Keratinocyte (primary cell): ENCODE data around the gene BEGAIN. TPM values are rescaled to one million over a fixed set of nuclear protein-coding genes. Genes with fewer than 3 reads are reported as not detected.

Source experiments
- DNase-seq: peaks from one replicate; pipeline ENCODE4 v3.0.0-alpha.2; 2011; ENCODE audit warnings: low read depth, missing footprints, low spot score
- FAIRE-seq: peaks from 2 replicates; lab custom pipeline; 2011; peaks lifted over from hg19 to GRCh38; lab: Jason Lieb, UNC
- H2AFZ ChIP-seq: 2 replicates; pipeline ENCODE4 v1.6.0; 2012; ENCODE audit warnings: low read length, control low read depth, inconsistent platforms; ENCODE audit not compliant: control insufficient read depth
- H3K27ac ChIP-seq: 2 replicates; pipeline ENCODE4 v1.5.1; 2011; ENCODE audit warnings: low read length; ENCODE audit not compliant: control insufficient read depth, insufficient read depth
- H3K27me3 ChIP-seq: 3 replicates; pipeline ENCODE4 v1.6.0; 2011; ENCODE audit warnings: low read length; ENCODE audit not compliant: control insufficient read depth, insufficient read depth; ENCODE audit errors: extremely low read depth
- H3K36me3 ChIP-seq, 2 experiments: 2 replicates in 1 of 2; 3 replicates in 1 of 2; pipeline ENCODE4 v1.5.1; 2011; ENCODE audit warnings: low read length in 2 of 2, mild to moderate bottlenecking in 1 of 2; ENCODE audit not compliant: control insufficient read depth in 2 of 2, insufficient read depth in 2 of 2; ENCODE audit errors: extremely low read depth in 1 of 2
- H3K4me1 ChIP-seq: 3 replicates; pipeline ENCODE4 v1.5.1; 2011; ENCODE audit warnings: low read length; ENCODE audit not compliant: control insufficient read depth, insufficient read depth; ENCODE audit errors: extremely low read depth
- H3K4me2 ChIP-seq: 3 replicates; pipeline ENCODE4 v1.6.0; 2011; ENCODE audit warnings: low read depth, low read length; ENCODE audit not compliant: control insufficient read depth, insufficient read depth; ENCODE audit errors: extremely low read depth
- H3K4me3 ChIP-seq, 3 experiments: fragments of 200-600 bp in 1 of 3; sonication (generic) in 1 of 3; 2 replicates in 2 of 3; 3 replicates in 1 of 3; pipeline ENCODE4 v1.5.1; 2011 to 2016; ENCODE audit warnings: low read length in 3 of 3, mild to moderate bottlenecking in 3 of 3, control low read depth in 2 of 3, inconsistent platforms in 1 of 3, low read depth in 1 of 3, mixed read lengths in 1 of 3, mixed run types in 1 of 3, moderate library complexity in 1 of 3; ENCODE audit not compliant: control insufficient read depth in 2 of 3, insufficient read depth in 2 of 3; ENCODE audit errors: extremely low read depth in 1 of 3
- H3K79me2 ChIP-seq: 2 replicates; pipeline ENCODE4 v1.6.0; 2012; ENCODE audit warnings: low read length; ENCODE audit not compliant: control insufficient read depth, insufficient read depth
- H3K9ac ChIP-seq: 3 replicates; pipeline ENCODE4 v1.6.0; 2011; ENCODE audit warnings: low read length; ENCODE audit not compliant: control insufficient read depth, insufficient read depth; ENCODE audit errors: extremely low read depth
- H3K9me1 ChIP-seq: 3 replicates; pipeline ENCODE4 v1.6.0; 2011; ENCODE audit warnings: low read length; ENCODE audit not compliant: control insufficient read depth, insufficient read depth; ENCODE audit errors: extremely low read depth
- H3K9me3 ChIP-seq: 2 replicates; pipeline ENCODE4 v1.5.1; 2012; ENCODE audit warnings: low read depth, low read length; ENCODE audit not compliant: control insufficient read depth
- H4K20me1 ChIP-seq: 3 replicates; pipeline ENCODE4 v1.6.0; 2011; ENCODE audit warnings: low read length; ENCODE audit not compliant: control insufficient read depth, insufficient read depth; ENCODE audit errors: extremely low read depth
- EZH2 ChIP-seq: IDR thresholded peaks from one replicate; pipeline ENCODE4 v1.6.1; 2012; ENCODE audit warnings: inconsistent platforms, mild to moderate bottlenecking, low read length, moderate library complexity
- dilution Hi-C: fragments of 300-500 bp; cut with MboI; formaldehyde crosslinking; loops from one replicate; pipeline ENCODE4 v1.7.0; 2020; ENCODE audit warnings: low sequenced_read_pairs; ENCODE audit not compliant: extremely low pct_ligation_motif_present
- polyA plus RNA-seq, 5 experiments: library from polyadenylated mRNA; depleted of rRNA in 3 of 5; stranded (reverse) in 3 of 5; stranded (forward) in 1 of 5; unstranded in 1 of 5; fragments of >200 nt; gene quantifications; 1 replicate in 1 of 5; 2 replicates in 3 of 5; 3 replicates in 1 of 5; pipeline versions ENCODE4 v1.2.1 to v1.2.3, GENCODE V29; 2011 to 2012; ENCODE audit warnings: missing spikeins in 2 of 5, low read depth in 1 of 5, low replicate concordance in 1 of 5
- TF ChIP-seq, protein P1 (sequence below), 3 experiments: IDR thresholded peaks in 1 of 3; conservative IDR thresholded peaks in 1 of 3; optimal IDR thresholded peaks in 1 of 3; 2 replicates in 2 of 3; 3 replicates in 1 of 3; pipeline versions ENCODE3 to v1.5.1; 2011; ENCODE audit warnings: low read length in 3 of 3, mild to moderate bottlenecking in 3 of 3, moderate library complexity in 2 of 3, control low read depth in 1 of 3, inconsistent platforms in 1 of 3; ENCODE audit not compliant: insufficient read depth in 2 of 3; ENCODE audit errors: extremely low read depth in 1 of 3

BEGAIN gene
- polyA plus RNA-seq, 1 donor (not counting 4 experiments of a cell fraction or from before 2014, with no cell fraction given), result 0.25 TPM

DNA sequence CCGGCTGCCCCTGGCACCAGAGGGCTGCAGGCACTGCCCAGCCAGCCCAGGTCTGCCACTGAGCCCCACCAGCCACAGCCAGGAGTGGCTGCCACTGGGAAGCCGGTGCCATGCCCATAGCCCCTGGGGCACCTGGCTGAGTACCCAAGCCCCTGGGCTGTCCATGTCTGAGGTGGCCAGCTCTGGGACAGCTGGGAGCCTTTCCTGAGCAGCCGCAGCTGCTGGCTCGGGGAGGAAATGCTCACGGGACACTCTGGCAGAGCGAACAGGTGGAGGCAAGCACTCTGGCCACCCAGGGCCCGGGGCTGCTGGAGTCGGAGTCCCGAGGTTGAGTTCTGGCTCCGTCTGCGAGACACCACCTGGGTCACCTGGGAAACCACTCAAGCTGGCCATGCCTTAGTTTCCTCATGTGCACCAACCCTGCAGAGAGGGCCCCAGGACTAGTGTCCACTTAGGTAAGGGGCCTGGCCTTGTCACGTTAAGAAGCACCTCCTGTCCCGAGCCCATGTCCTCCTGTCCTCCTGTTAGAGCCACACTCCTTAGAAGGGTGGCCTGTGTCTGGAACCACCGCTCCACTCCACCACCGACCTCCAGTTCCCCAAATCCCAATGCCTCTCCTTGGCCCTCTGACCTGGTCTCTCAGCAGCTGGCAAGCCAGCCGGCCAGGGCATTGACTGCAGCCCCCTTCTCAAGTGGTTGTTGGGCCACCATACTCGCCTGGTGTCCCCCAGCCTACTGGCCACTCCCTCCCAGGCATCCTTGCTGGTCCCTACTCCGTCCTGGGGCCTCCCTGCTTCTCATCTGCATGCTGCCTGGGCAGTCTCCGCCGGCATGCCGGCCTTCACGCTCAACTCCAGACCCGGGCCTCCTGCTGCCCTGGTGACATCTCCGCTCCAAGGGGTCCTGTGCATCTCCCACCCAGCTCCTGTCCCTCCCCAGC, 45.3 kb downstream of the BEGAIN start:
- dilution Hi-C loops, result no loop called here
- Histone ChIP-seq H3K36me3 (no peaks in the 10 kb centered on the region), H3K79me2 (no peaks in the 10 kb centered on the region), H2AFZ (no peak overlapping the region), H3K27me3 (no peaks in the 10 kb centered on the region), H3K4me2 (no peak overlapping the region), H3K4me3 (no peak overlapping the region), H3K27ac (no peak overlapping the region), H3K9me3 (no peaks in the 10 kb centered on the region), H3K9me1 (peaks cover 2% of the 10 kb centered on the region), H4K20me1 (no peaks in the 10 kb centered on the region), H3K4me1 (no peaks in the 10 kb centered on the region), H3K9ac (no peak overlapping the region)
- no peak for FAIRE-seq
- no peak for TF ChIP-seq EZH2
- TF ChIP-seq, protein P1, sequence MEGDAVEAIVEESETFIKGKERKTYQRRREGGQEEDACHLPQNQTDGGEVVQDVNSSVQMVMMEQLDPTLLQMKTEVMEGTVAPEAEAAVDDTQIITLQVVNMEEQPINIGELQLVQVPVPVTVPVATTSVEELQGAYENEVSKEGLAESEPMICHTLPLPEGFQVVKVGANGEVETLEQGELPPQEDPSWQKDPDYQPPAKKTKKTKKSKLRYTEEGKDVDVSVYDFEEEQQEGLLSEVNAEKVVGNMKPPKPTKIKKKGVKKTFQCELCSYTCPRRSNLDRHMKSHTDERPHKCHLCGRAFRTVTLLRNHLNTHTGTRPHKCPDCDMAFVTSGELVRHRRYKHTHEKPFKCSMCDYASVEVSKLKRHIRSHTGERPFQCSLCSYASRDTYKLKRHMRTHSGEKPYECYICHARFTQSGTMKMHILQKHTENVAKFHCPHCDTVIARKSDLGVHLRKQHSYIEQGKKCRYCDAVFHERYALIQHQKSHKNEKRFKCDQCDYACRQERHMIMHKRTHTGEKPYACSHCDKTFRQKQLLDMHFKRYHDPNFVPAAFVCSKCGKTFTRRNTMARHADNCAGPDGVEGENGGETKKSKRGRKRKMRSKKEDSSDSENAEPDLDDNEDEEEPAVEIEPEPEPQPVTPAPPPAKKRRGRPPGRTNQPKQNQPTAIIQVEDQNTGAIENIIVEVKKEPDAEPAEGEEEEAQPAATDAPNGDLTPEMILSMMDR (optimal IDR thresholded peaks at IDR 0.05 in 1 of 3, IDR thresholded peaks at IDR 0.05 in 1 of 3, conservative IDR thresholded peaks at IDR 0.05 in 1 of 3; ENCODE audit: extremely low read depth in 1 of 3, insufficient read depth in 2 of 3, low read length in 3 of 3), result no peak
- DNase-seq, result no peak

DNA sequence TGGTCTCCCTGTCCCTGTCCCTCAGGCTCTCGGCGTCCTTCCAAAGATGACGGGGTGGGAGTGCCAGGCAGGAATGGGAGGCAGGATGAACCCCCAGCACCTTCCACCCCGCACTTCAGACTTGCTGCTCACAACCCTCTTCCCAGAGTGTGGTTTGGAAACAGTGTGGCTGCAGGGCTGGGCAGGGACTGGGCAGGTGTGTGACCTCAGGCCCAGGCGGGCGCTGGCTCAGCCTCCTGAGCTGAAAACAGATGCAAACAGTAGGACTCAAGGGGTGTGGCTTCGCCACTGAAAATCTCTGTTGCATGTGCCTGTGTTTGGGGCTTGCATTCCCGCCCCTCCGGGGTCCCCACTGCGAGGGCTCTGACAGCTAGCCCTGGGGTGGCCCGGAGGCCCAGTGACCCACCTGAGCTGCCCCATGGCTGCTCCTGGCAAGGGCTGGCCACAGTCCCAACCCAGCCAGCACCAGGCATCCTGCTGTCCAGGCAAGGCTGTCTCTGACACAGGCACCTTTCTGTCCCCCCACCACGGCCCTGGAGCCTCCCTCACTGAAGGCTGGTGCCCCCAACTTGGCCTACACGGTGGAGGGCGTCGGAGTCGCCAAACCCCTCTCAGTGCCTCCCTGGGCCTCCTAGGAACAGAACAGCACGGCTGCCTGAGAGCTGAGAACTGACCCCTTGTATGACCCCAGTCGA, 46.1 kb downstream of the BEGAIN start:
- FAIRE-seq, result no peak
- Histone ChIP-seq H2AFZ (no peak overlapping the region), H3K9me3 (no peaks in the 10 kb centered on the region), H3K4me3 (no peak overlapping the region), H4K20me1 (no peaks in the 10 kb centered on the region), H3K27me3 (no peaks in the 10 kb centered on the region), H3K9me1 (peaks cover 2% of the 10 kb centered on the region), H3K27ac (no peak overlapping the region), H3K79me2 (no peaks in the 10 kb centered on the region), H3K4me2 (no peak overlapping the region), H3K9ac (no peak overlapping the region), H3K36me3 (no peaks in the 10 kb centered on the region), H3K4me1 (no peaks in the 10 kb centered on the region)
- no peak for DNase-seq
- TF ChIP-seq EZH2, result no peak
- TF ChIP-seq, protein P1 (optimal IDR thresholded peaks at IDR 0.05 in 1 of 3, IDR thresholded peaks at IDR 0.05 in 1 of 3, conservative IDR thresholded peaks at IDR 0.05 in 1 of 3; ENCODE audit: extremely low read depth in 1 of 3, insufficient read depth in 2 of 3, low read length in 3 of 3), result no peak
- dilution Hi-C loops, result no loop called here
